Neural progenitor cell (in vitro differentiated cells): ENCODE measurements around the gene TEDDM1.

Source experiments
- CTCF ChIP-seq: fragments of 200-600 bp; sonication (generic); IDR thresholded peaks from 2 replicates; pipeline ENCODE4 v1.5.1; 2017; ENCODE audit warnings: antibody characterized with exemption, mild to moderate bottlenecking
- EZH2 ChIP-seq: fragments of 200-600 bp; sonication (generic); IDR thresholded peaks from 2 replicates; pipeline ENCODE4 v1.6.1; 2017; ENCODE audit warnings: antibody characterized with exemption, mild to moderate bottlenecking, moderate library complexity
- EZH2phosphoT487 ChIP-seq: fragments of 200-600 bp; sonication (generic); IDR thresholded peaks from 2 replicates; pipeline ENCODE4 v1.6.1; 2017; ENCODE audit warnings: antibody characterized with exemption

DNA sequence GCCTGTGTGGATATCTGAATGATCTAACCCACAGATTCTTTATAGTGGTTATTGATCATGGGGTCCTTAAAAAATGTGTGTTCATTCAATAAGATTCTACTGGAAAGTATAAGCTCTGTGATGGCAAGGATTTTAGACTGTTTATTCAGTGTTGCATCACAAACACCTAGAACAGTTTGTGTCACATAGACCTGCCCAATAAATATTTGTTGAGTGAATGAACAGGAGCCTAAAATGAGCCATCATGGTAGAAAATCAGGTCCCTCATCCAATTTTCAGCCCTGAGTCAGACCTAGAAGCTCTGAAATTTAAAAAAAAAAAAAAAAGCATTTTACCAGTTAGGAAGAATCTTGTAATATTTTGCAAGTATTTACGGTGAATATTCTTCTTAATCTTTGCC lies 47.2 kb upstream of the TEDDM1 start:
- no peak for TF ChIP-seq CTCF
- TF ChIP-seq EZH2, result no peak
- TF ChIP-seq EZH2phosphoT487, result no peak
